Measurements from ENCODE around the gene NLK. TPM values are rescaled to one million over a fixed set of nuclear protein-coding genes. Genes with fewer than 3 reads are reported as not detected.
"Not testable (repeated sequence)": the region's sequence is repeated elsewhere in the genome, so short reads cannot be mapped to it uniquely, and the experiment has no call there.

Gene NLK
- polyA plus RNA-seq, 1 donor from 2014 or later = 3.4 TPM

GRCh38 chr17:28181568-28181967 is 139.1 kb downstream of the NLK start:
- H3K27me3 Mint-ChIP-seq = no peaks in the 10 kb centered on the region
- H3K4me3 Mint-ChIP-seq = no peak overlapping the region
- peaks cover 0 to 2% (median 0%) of the 10 kb centered on the region in 3 donors for H3K4me1 Mint-ChIP-seq
- no peak overlapping the region for H3K27ac Mint-ChIP-seq
- peaks cover 22% of the 10 kb centered on the region for H3K36me3 Mint-ChIP-seq
- no peaks in the 10 kb centered on the region for H3K9me3 Mint-ChIP-seq

- H3K4me3 Mint-ChIP-seq = no peak overlapping the region
- H3K27me3 Mint-ChIP-seq = no peaks in the 10 kb centered on the region
- no peak overlapping the region for H3K27ac Mint-ChIP-seq
- no peaks in the 10 kb centered on the region for H3K9me3 Mint-ChIP-seq
- peaks cover 23% of the 10 kb centered on the region for H3K36me3 Mint-ChIP-seq
- peaks cover 0 to 2% (median 0%) of the 10 kb centered on the region in 3 donors for H3K4me1 Mint-ChIP-seq
These were observed 140.1 kb downstream of the NLK start for GRCh38 chr17:28182559-28182958.

GRCh38 chr17:28185658-28186057 is 143.2 kb downstream of the NLK start:
- Mint-ChIP-seq H3K4me1 (peaks cover 0 to 2% (median under 1%) of the 10 kb centered on the region in 3 donors), H3K36me3 (peaks cover 24% of the 10 kb centered on the region), H3K27ac (no peak overlapping the region), H3K27me3 (no peaks in the 10 kb centered on the region), H3K4me3 (no peak overlapping the region), H3K9me3 (no peaks in the 10 kb centered on the region)

- not testable (repeated sequence) for H3K4me3 Mint-ChIP-seq, H3K4me1 Mint-ChIP-seq, H3K9me3 Mint-ChIP-seq, H3K27me3 Mint-ChIP-seq, H3K27ac Mint-ChIP-seq
- H3K36me3 Mint-ChIP-seq = peaks cover 22% of the 10 kb centered on the region
These were observed 144.0 kb downstream of the NLK start for GRCh38 chr17:28186472-28186871.

GRCh38 chr17:28187931-28188330 is 145.5 kb downstream of the NLK start:
- Mint-ChIP-seq H3K4me3 (no peak overlapping the region), H3K36me3 (peaks cover 24% of the 10 kb centered on the region), H3K4me1 (peaks cover 4 to 12% (median 4%) of the 10 kb centered on the region in 3 donors), H3K27me3 (no peaks in the 10 kb centered on the region), H3K9me3 (no peaks in the 10 kb centered on the region), H3K27ac (peak overlapping the region in 1 of 3 donors; percentile 57)

- Mint-ChIP-seq H3K27me3 (no peaks in the 10 kb centered on the region), H3K36me3 (peaks cover 21% of the 10 kb centered on the region), H3K4me3 (no peak overlapping the region), H3K27ac (peak overlapping the region in 1 of 3 donors; percentile 35), H3K4me1 (peaks cover 5 to 17% (median 8%) of the 10 kb centered on the region in 3 donors), H3K9me3 (no peaks in the 10 kb centered on the region)
These were observed 146.4 kb downstream of the NLK start for GRCh38 chr17:28188841-28189263.

GRCh38 chr17:28189667-28190066 is 147.2 kb downstream of the NLK start:
- no peak overlapping the region for H3K4me3 Mint-ChIP-seq
- H3K9me3 Mint-ChIP-seq = no peaks in the 10 kb centered on the region
- H3K27me3 Mint-ChIP-seq = no peaks in the 10 kb centered on the region
- H3K4me1 Mint-ChIP-seq = peaks cover 5 to 17% (median 8%) of the 10 kb centered on the region in 3 donors
- H3K36me3 Mint-ChIP-seq = peaks cover 21% of the 10 kb centered on the region
- H3K27ac Mint-ChIP-seq = no peak overlapping the region

- H3K36me3 Mint-ChIP-seq = peaks cover 11% of the 10 kb centered on the region
- peaks cover 5 to 17% (median 8%) of the 10 kb centered on the region in 3 donors for H3K4me1 Mint-ChIP-seq
- no peak overlapping the region for H3K27ac Mint-ChIP-seq
- H3K4me3 Mint-ChIP-seq = no peak overlapping the region
- no peaks in the 10 kb centered on the region for H3K27me3 Mint-ChIP-seq
- no peaks in the 10 kb centered on the region for H3K9me3 Mint-ChIP-seq
These were observed 148.5 kb downstream of the NLK start for GRCh38 chr17:28191018-28191417.

- peak overlapping the region in 1 of 3 donors; percentile 53 for H3K27ac Mint-ChIP-seq
- H3K36me3 Mint-ChIP-seq = peaks cover 7% of the 10 kb centered on the region
- H3K27me3 Mint-ChIP-seq = no peaks in the 10 kb centered on the region
- no peaks in the 10 kb centered on the region for H3K9me3 Mint-ChIP-seq
- H3K4me1 Mint-ChIP-seq = peaks cover 5 to 17% (median 8%) of the 10 kb centered on the region in 3 donors
- H3K4me3 Mint-ChIP-seq = no peak overlapping the region
These were observed 150.8 kb downstream of the NLK start for GRCh38 chr17:28193241-28193640.

- no peaks in the 10 kb centered on the region for H3K9me3 Mint-ChIP-seq
- H3K27ac Mint-ChIP-seq = no peak overlapping the region
- peak overlapping the region in 1 of 4 donors; percentile 23 for H3K4me3 Mint-ChIP-seq
- H3K27me3 Mint-ChIP-seq = no peaks in the 10 kb centered on the region
- peaks cover 7% of the 10 kb centered on the region for H3K36me3 Mint-ChIP-seq
- H3K4me1 Mint-ChIP-seq = peaks cover 5 to 17% (median 8%) of the 10 kb centered on the region in 3 donors
These were observed 151.9 kb downstream of the NLK start for GRCh38 chr17:28194382-28194781.

GRCh38 chr17:28196636-28197035 is 154.2 kb downstream of the NLK start:
- no peak overlapping the region for H3K27ac Mint-ChIP-seq
- peaks cover 2% of the 10 kb centered on the region for H3K36me3 Mint-ChIP-seq
- no peaks in the 10 kb centered on the region for H3K27me3 Mint-ChIP-seq
- peaks cover 5 to 8% (median 8%) of the 10 kb centered on the region in 3 donors for H3K4me1 Mint-ChIP-seq
- no peak overlapping the region for H3K4me3 Mint-ChIP-seq
- H3K9me3 Mint-ChIP-seq = no peaks in the 10 kb centered on the region

- no peaks in the 10 kb centered on the region for H3K9me3 Mint-ChIP-seq
- no peaks in the 10 kb centered on the region for H3K4me1 Mint-ChIP-seq
- H3K27me3 Mint-ChIP-seq = no peaks in the 10 kb centered on the region
- H3K4me3 Mint-ChIP-seq = no peak overlapping the region
- H3K27ac Mint-ChIP-seq = no peak overlapping the region
- H3K36me3 Mint-ChIP-seq = peaks cover 2% of the 10 kb centered on the region
These were observed 156.6 kb downstream of the NLK start for GRCh38 chr17:28199115-28199514.

GRCh38 chr17:28199728-28200127 is 157.3 kb downstream of the NLK start:
- H3K4me1 Mint-ChIP-seq = no peaks in the 10 kb centered on the region
- H3K9me3 Mint-ChIP-seq = no peaks in the 10 kb centered on the region
- H3K27me3 Mint-ChIP-seq = no peaks in the 10 kb centered on the region
- no peak overlapping the region for H3K27ac Mint-ChIP-seq
- H3K36me3 Mint-ChIP-seq = peaks cover 2% of the 10 kb centered on the region
- no peak overlapping the region for H3K4me3 Mint-ChIP-seq

GRCh38 chr17:28201315-28201714 is 158.8 kb downstream of the NLK start:
- Mint-ChIP-seq H3K9me3 (no peaks in the 10 kb centered on the region), H3K27ac (no peak overlapping the region), H3K36me3 (peaks cover 2% of the 10 kb centered on the region), H3K4me1 (no peaks in the 10 kb centered on the region), H3K27me3 (no peaks in the 10 kb centered on the region), H3K4me3 (no peak overlapping the region)

GRCh38 chr17:28204244-28204643 is 161.8 kb downstream of the NLK start:
- Mint-ChIP-seq H3K27me3 (no peaks in the 10 kb centered on the region), H3K36me3 (peaks cover 2% of the 10 kb centered on the region), H3K4me3 (no peak overlapping the region), H3K27ac (no peak overlapping the region), H3K9me3 (no peaks in the 10 kb centered on the region), H3K4me1 (no peaks in the 10 kb centered on the region)

GRCh38 chr17:28204751-28205150 is 162.3 kb downstream of the NLK start:
- H3K4me1 Mint-ChIP-seq = no peaks in the 10 kb centered on the region
- no peak overlapping the region for H3K4me3 Mint-ChIP-seq
- no peak overlapping the region for H3K27ac Mint-ChIP-seq
- no peaks in the 10 kb centered on the region for H3K9me3 Mint-ChIP-seq
- peaks cover 2% of the 10 kb centered on the region for H3K36me3 Mint-ChIP-seq
- H3K27me3 Mint-ChIP-seq = no peaks in the 10 kb centered on the region

Data from IgD-negative memory B cell (primary cell).